Colonic mucosa (tissue), 4 donors: ENCODE measurements around the gene PEX11G. TPM values are rescaled to one million over a fixed set of nuclear protein-coding genes. Genes with fewer than 3 reads are reported as not detected.

Source experiments
- DNase-seq: peaks from one replicate; pipeline ENCODE4 v3.0.0-alpha.2; 2020
- H3K27ac ChIP-seq: fragments of 200-600 bp; one replicate; pipeline ENCODE4 v1.8.0; 2021
- H3K27me3 ChIP-seq: fragments of 200-600 bp; one replicate; pipeline ENCODE4 v1.8.0; 2021
- H3K36me3 ChIP-seq: fragments of 200-600 bp; one replicate; pipeline ENCODE4 v1.8.0; 2021
- H3K4me1 ChIP-seq: fragments of 200-600 bp; one replicate; pipeline ENCODE4 v1.8.0; 2021; ENCODE audit warnings: mild to moderate bottlenecking
- H3K4me3 ChIP-seq: fragments of 200-600 bp; one replicate; pipeline ENCODE4 v1.8.0; 2021
- H3K9ac ChIP-seq, 2 donors: one replicate each; pipeline ENCODE4 v1.7.0; 2013; ENCODE audit warnings: control low read depth in 2 of 2, low read depth in 2 of 2, low read length in 2 of 2
- H3K9me3 ChIP-seq: fragments of 200-600 bp; one replicate; pipeline ENCODE4 v1.8.0; 2021
- intact Hi-C: fragments of 100-400 bp; cut with DNase I; formaldehyde crosslinking; loops from one replicate; pipeline ENCODE4 v1.14.1; 2022
- total RNA-seq, 2 donors: library from RNA; stranded (reverse); fragmentation: NEBNext Ultra II Directional in 1 of 2; extraction: Animal tissue kit (Norgen Biotek cat#: 25700) in 1 of 2; gene quantifications; one replicate each; pipeline ENCODE4 v1.2.1, GENCODE V29; 2021
- TF ChIP-seq, protein P1 (sequence below): fragments of 200-600 bp; IDR thresholded peaks from one replicate; pipeline ENCODE4 v1.8.0; 2022; ENCODE audit warnings: antibody characterized with exemption, mild to moderate bottlenecking
- donor health status: healthy.
- donor health status: DM: no; HTN: no; CAD: no.
- donor health status: DM: no; HTN: no; CAD: no.

PEX11G gene
- total RNA-seq, 2 donors from 2014 or later: 5.7 to 6.6 TPM

GRCh38 chr19:7478843-7479227 is 10.0 kb downstream of the PEX11G start:
- H3K27me3 ChIP-seq: no peaks in the 10 kb centered on the region
- no peak overlapping the region for H3K4me3 ChIP-seq
- DNase-seq: no peak
- no peaks in the 10 kb centered on the region for H3K36me3 ChIP-seq
- peaks cover 4% of the 10 kb centered on the region for H3K4me1 ChIP-seq
- no peaks in the 10 kb centered on the region for H3K9me3 ChIP-seq
- TF ChIP-seq, protein P1, sequence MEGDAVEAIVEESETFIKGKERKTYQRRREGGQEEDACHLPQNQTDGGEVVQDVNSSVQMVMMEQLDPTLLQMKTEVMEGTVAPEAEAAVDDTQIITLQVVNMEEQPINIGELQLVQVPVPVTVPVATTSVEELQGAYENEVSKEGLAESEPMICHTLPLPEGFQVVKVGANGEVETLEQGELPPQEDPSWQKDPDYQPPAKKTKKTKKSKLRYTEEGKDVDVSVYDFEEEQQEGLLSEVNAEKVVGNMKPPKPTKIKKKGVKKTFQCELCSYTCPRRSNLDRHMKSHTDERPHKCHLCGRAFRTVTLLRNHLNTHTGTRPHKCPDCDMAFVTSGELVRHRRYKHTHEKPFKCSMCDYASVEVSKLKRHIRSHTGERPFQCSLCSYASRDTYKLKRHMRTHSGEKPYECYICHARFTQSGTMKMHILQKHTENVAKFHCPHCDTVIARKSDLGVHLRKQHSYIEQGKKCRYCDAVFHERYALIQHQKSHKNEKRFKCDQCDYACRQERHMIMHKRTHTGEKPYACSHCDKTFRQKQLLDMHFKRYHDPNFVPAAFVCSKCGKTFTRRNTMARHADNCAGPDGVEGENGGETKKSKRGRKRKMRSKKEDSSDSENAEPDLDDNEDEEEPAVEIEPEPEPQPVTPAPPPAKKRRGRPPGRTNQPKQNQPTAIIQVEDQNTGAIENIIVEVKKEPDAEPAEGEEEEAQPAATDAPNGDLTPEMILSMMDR: no peak
- intact Hi-C loops: no loop called here
- H3K9ac ChIP-seq: no peak overlapping the region
- no peak overlapping the region for H3K27ac ChIP-seq

DNA sequence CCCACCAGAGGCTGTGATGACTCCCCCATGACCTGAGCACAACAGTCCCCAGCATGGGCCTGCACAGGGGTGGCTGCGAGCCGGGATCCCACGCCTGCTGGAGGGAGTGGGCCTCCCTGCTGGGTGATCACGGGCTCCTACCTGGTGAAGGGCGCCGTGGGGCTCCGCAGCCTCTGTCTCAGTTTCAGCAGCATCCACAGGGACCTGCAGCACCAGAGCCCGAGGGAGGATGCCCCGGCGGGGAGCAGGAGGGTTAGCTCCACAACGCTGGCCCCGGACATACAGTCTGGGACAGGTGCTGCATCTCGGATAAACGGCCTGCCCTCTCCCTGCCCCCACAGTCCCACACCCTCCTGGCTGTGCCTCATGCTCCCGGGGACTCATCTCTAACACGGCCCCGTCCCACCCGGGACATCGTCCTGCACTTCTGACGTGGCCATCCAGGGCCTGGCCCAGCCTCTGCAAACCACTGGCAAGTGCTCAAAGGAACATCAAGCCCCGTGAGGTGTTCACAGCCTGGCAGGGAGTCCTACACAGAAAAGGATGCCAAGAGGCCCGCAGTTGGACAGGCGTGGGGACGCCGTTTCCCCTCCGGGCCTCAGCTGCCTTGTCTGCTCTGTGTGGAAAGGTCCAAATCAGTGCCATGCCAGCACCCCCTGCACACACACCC is 10.5 kb downstream of the PEX11G start:
- TF ChIP-seq, protein P1: no peak
- H3K36me3 ChIP-seq: no peaks in the 10 kb centered on the region
- peaks cover 2% of the 10 kb centered on the region for H3K4me1 ChIP-seq
- no peak overlapping the region for H3K4me3 ChIP-seq
- no peaks in the 10 kb centered on the region for H3K27me3 ChIP-seq
- no peak for DNase-seq
- H3K27ac ChIP-seq: no peak overlapping the region
- intact Hi-C loops: no loop called here
- H3K9me3 ChIP-seq: no peaks in the 10 kb centered on the region
- no peak overlapping the region for H3K9ac ChIP-seq

DNA sequence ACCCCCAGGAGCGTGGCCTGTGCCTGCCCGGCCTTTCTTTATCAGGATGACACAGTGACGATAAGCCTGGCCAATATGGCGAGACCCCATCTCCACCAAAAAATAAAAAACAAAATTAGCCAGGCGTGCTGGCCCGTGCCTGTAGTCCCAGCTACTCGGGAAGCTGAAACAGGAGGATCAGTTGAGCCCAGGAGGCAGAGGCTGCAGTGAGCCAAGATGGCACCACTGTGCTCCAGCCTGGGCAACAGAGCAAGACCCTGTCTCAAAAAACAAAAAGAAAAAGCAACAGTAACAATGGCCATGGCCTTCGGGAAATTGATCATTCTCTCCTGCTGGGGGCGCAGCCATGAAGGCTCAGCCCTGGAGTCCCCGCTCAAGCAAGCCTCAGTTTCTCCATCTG is 11.1 kb downstream of the PEX11G start:
- Histone ChIP-seq H3K36me3 (no peaks in the 10 kb centered on the region), H3K9ac (no peak overlapping the region), H3K27ac (no peak overlapping the region), H3K27me3 (no peaks in the 10 kb centered on the region), H3K4me1 (no peaks in the 10 kb centered on the region), H3K4me3 (no peak overlapping the region), H3K9me3 (no peaks in the 10 kb centered on the region)
- TF ChIP-seq, protein P1: no peak
- intact Hi-C loops: no loop called here
- no peak for DNase-seq

DNA sequence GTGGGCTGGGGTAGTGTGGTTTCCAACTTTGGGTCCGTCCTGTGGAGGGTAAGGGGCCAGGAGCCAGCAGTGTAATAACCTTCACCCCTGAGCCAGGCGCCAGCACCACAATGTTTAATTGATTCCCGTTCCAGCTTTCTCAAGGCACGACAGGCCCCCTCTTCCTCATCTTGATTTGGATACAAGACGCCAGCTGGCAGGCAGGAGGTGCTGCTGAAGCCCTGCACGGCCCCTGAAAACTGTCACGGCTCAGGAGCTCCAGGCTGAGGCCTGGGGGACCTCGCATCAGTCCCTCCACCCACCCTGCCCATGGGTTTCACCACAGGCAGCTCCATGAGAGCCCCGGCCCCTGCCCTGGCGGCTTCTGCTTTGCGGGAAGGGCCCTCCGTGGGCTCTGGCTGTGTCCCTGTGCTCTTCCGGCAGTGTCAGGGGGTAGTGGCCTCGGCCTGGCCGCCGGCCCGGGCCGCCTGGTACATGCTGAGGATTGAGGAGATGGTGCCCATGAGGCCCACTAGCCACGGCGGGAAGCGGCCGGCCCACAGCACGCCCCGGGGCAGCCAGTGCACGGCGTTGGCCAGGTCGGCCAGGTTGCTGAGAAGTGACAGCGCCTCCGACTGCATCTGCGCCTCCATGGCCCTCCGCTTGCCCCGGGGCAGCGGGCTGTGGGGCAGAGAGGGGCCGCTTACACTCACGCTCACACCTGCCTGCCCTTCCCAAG is 11.9 kb downstream of the PEX11G start:
- no peak overlapping the region for H3K27ac ChIP-seq
- H3K4me1 ChIP-seq: no peaks in the 10 kb centered on the region
- TF ChIP-seq, protein P1: no peak
- H3K9me3 ChIP-seq: no peaks in the 10 kb centered on the region
- H3K36me3 ChIP-seq: no peaks in the 10 kb centered on the region
- intact Hi-C loops: no loop called here
- H3K9ac ChIP-seq: no peak overlapping the region
- DNase-seq: no peak
- H3K4me3 ChIP-seq: no peak overlapping the region
- no peaks in the 10 kb centered on the region for H3K27me3 ChIP-seq

- no peaks in the 10 kb centered on the region for H3K4me1 ChIP-seq
- no peaks in the 10 kb centered on the region for H3K27me3 ChIP-seq
- no peak overlapping the region for H3K9ac ChIP-seq
- TF ChIP-seq, protein P1: no peak
- no peaks in the 10 kb centered on the region for H3K36me3 ChIP-seq
- DNase-seq: no peak
- no peaks in the 10 kb centered on the region for H3K9me3 ChIP-seq
- no peak overlapping the region for H3K27ac ChIP-seq
- H3K4me3 ChIP-seq: no peak overlapping the region
- intact Hi-C loops: no loop called here
Measured at GRCh38 chr19:7476241-7476640, 12.6 kb downstream of the PEX11G start.
